Prostate gland (tissue), 2 donors: ENCODE results near the gene TAF4. TPM values are rescaled to one million over a fixed set of nuclear protein-coding genes. Genes with fewer than 3 reads are reported as not detected.

Experiments
- DNase-seq: peaks from one replicate; pipeline ENCODE4 v3.0.0-alpha.2; 2019; ENCODE audit warnings: low spot score
- H3K27ac ChIP-seq, 2 donors: fragments of 200-600 bp; sonication (generic); 2 replicates each; pipeline ENCODE4 v1.5.1; 2017 to 2019
- H3K27me3 ChIP-seq: fragments of 200-600 bp; sonication (generic); replicated peaks from 2 replicates; pipeline ENCODE4 v1.5.1; 2019; ENCODE audit not compliant: insufficient read depth
- H3K36me3 ChIP-seq, 2 donors: fragments of 200-600 bp; sonication (generic); 1 replicate in 1 of 2; 2 replicates in 1 of 2; pipeline versions ENCODE4 v1.5.1 to v1.8.1; 2017 to 2019
- H3K4me1 ChIP-seq: fragments of 200-600 bp; sonication (generic); replicated peaks from 2 replicates; pipeline ENCODE4 v1.5.1; 2019
- H3K4me3 ChIP-seq, 2 donors: fragments of 200-600 bp; sonication (generic); 2 replicates each; pipeline ENCODE4 v1.5.1; 2017 to 2019
- H3K9me3 ChIP-seq: fragments of 200-600 bp; sonication (generic); 2 replicates; pipeline ENCODE4 v1.5.1; 2017
- POLR2A ChIP-seq: fragments of 450-650 bp; IDR thresholded peaks from one replicate; pipeline ENCODE4 v1.6.1; 2016; ENCODE audit warnings: antibody characterized with exemption, mild to moderate bottlenecking
- POLR2AphosphoS5 ChIP-seq: sonication (generic); formaldehyde crosslinking; IDR thresholded peaks from one replicate; pipeline ENCODE4 v1.6.1; 2017; ENCODE audit warnings: antibody characterized with exemption
- WGBS: methylation state at CpG from one replicate; pipeline ENCODE4 v1.1.5; 2018; 5-methylcytosine and 5-hydroxymethylcytosine counted together
- intact Hi-C: fragments of 100-400 bp; cut with DNase I; formaldehyde crosslinking; loops from one replicate; pipeline ENCODE4 v1.14.2; 2022
- microRNA counts, 2 donors: library from miRNA; unstranded; fragments of <30 nt; microRNA quantifications; one replicate each; lab custom pipeline; 2016 to 2017
- microRNA-seq: library from miRNA; unstranded; fragments of <30 nt; microRNA quantifications from one replicate; pipeline ENCODE4, GENCODE V29; 2016
- small RNA-seq, 2 donors: library from RNA; depleted of rRNA; stranded (forward); fragments of <200 nt; gene quantifications; one replicate each; pipeline ENCODE3, GENCODE V24; 2016
- total RNA-seq, 2 donors: library from RNA; depleted of rRNA; stranded (reverse); fragments of >200 nt; gene quantifications; one replicate each; pipeline ENCODE4 v1.1.0, GENCODE V29; 2016
- TF ChIP-seq, protein P1 (sequence below), 4 experiments: fragments of 200-600 bp in 2 of 4; fragments of 450-650 bp in 2 of 4; sonication (generic) in 2 of 4; IDR thresholded peaks; 1 replicate in 3 of 4; 2 replicates in 1 of 4; pipeline ENCODE4 v1.5.1; 2016 to 2019; ENCODE audit warnings: antibody characterized with exemption in 4 of 4, mild to moderate bottlenecking in 2 of 4, moderate library complexity in 2 of 4

The TAF4 gene
- total RNA-seq, 2 donors from 2014 or later, result 19.9 to 57.1 TPM

GRCh38 chr20:61926796-61927192 lies 138.9 kb downstream of the TAF4 start:
- TF ChIP-seq POLR2AphosphoS5, result no peak
- no peak for TF ChIP-seq POLR2A
- WGBS, result 90% methylated on average over 23 of the region's 23 CpGs
- intact Hi-C loops, result no loop called here
- Histone ChIP-seq H3K4me1 (no peaks in the 10 kb centered on the region), H3K27me3 (peaks cover 3% of the 10 kb centered on the region), H3K4me3 (no peak overlapping the region), H3K27ac (no peak overlapping the region), H3K36me3 (no peaks in the 10 kb centered on the region), H3K9me3 (no peaks in the 10 kb centered on the region)
- DNase-seq, result no peak

- TF ChIP-seq POLR2A, result no peak
- TF ChIP-seq POLR2AphosphoS5, result no peak
- TF ChIP-seq, protein P1, sequence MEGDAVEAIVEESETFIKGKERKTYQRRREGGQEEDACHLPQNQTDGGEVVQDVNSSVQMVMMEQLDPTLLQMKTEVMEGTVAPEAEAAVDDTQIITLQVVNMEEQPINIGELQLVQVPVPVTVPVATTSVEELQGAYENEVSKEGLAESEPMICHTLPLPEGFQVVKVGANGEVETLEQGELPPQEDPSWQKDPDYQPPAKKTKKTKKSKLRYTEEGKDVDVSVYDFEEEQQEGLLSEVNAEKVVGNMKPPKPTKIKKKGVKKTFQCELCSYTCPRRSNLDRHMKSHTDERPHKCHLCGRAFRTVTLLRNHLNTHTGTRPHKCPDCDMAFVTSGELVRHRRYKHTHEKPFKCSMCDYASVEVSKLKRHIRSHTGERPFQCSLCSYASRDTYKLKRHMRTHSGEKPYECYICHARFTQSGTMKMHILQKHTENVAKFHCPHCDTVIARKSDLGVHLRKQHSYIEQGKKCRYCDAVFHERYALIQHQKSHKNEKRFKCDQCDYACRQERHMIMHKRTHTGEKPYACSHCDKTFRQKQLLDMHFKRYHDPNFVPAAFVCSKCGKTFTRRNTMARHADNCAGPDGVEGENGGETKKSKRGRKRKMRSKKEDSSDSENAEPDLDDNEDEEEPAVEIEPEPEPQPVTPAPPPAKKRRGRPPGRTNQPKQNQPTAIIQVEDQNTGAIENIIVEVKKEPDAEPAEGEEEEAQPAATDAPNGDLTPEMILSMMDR (IDR thresholded peaks at IDR 0.05), result no peak
- Histone ChIP-seq H3K27ac (no peak overlapping the region), H3K9me3 (no peaks in the 10 kb centered on the region), H3K36me3 (no peaks in the 10 kb centered on the region), H3K4me3 (no peak overlapping the region), H3K4me1 (no peaks in the 10 kb centered on the region), H3K27me3 (peaks cover 3% of the 10 kb centered on the region)
- DNase-seq, result no peak
- intact Hi-C loops, result no loop called here
- 83% methylated on average over 14 of the region's 14 CpGs for WGBS
Observed at GRCh38 chr20:61926253-61926613, 139.4 kb downstream of the TAF4 start.

GRCh38 chr20:61925555-61926252 lies 140.0 kb downstream of the TAF4 start:
- Histone ChIP-seq H3K36me3 (no peaks in the 10 kb centered on the region), H3K9me3 (no peaks in the 10 kb centered on the region), H3K4me1 (no peaks in the 10 kb centered on the region), H3K4me3 (no peak overlapping the region), H3K27me3 (peaks cover 3% of the 10 kb centered on the region), H3K27ac (no peak overlapping the region)
- intact Hi-C loops, result no loop called here
- TF ChIP-seq POLR2A (no peak), POLR2AphosphoS5 (no peak)
- TF ChIP-seq, protein P1 (IDR thresholded peaks at IDR 0.05), result no peak
- 74% methylated on average over 19 of the region's 21 CpGs for WGBS
- no peak for DNase-seq

DNA sequence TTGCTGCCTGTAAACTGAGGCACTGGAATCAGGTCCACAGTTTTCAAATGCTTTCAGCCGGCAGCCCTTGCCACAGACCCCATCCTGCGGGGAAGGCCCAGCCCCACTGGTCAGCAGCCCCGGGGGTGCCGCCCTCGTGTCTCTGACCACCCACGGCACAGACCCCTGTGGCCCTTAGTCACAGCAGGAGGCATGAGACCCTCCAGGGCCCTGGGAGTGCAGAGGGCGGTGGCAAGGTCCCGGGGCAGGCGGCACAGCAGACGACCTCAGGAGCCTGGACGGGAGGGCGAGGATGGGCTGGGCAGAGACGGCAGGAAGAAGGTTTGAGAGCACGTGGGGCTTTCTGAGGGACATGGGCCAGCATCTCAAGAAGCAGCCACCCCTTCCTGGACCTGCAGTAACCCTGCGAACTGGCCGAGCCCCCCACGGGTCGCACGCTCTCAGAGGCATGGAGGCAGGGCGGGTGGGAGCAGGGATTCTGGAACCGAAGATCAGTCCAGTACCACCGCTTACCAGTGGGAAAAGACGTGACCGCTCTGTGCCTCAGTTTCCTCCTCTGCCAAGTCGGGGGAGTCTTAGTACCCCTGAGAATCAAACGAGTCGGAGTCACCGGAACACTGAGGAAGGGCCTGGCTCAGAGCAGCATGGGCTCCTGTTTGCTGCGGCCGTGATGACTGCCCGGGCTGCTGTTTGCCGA lies 140.7 kb downstream of the TAF4 start:
- WGBS, result 83% methylated on average over 29 of the region's 32 CpGs
- no peak for DNase-seq
- no peaks in the 10 kb centered on the region for H3K9me3 ChIP-seq
- H3K36me3 ChIP-seq, result no peaks in the 10 kb centered on the region
- H3K27me3 ChIP-seq, result peaks cover 3% of the 10 kb centered on the region
- no peak overlapping the region for H3K27ac ChIP-seq
- no peak overlapping the region for H3K4me3 ChIP-seq
- TF ChIP-seq, protein P1 (IDR thresholded peaks at IDR 0.05), result no peak
- TF ChIP-seq POLR2AphosphoS5, result no peak
- TF ChIP-seq POLR2A, result no peak
- intact Hi-C loops, result no loop called here
- H3K4me1 ChIP-seq, result no peaks in the 10 kb centered on the region

MicroRNAs within 50 kb of the gene (microRNA counts, 767-probe panel; counts per million panel counts)
- microRNA hsa-miR-1257 (lab: Ali Mortazavi, UCI) (1,799 to 2,273 counts per million in 2 donors), microRNA hsa-miR-3195 (lab: Ali Mortazavi, UCI) (3,439 to 4,458 counts per million in 2 donors)

Small RNAs within 50 kb of the gene (microRNA-seq; reads per million reads assigned to microRNA genes)
- gene MIR1257 (not detected), gene MIR3195 (not detected)

Small RNAs within 50 kb of the gene (small RNA-seq; reads per million reads assigned to genes)
- 0 reads per million in 2 donors for gene MIR3195

Other genes with a start within 250 kb of the TAF4 start
- gene LSM14B, start 56.6 kb upstream of the TAF4 start, total RNA-seq, result 10 to 100 TPM; 39.7 to 87.1 TPM
- 100 to 1,000 TPM; 176 to 250 TPM for gene PSMA7, start 77.5 kb upstream of the TAF4 start, total RNA-seq
- gene SS18L1, start 77.9 kb upstream of the TAF4 start, total RNA-seq, result 10 to 100 TPM; 17.9 to 32.7 TPM
- gene MTG2, start 117.1 kb upstream of the TAF4 start, total RNA-seq, result 10 to 100 TPM; 40.0 to 53.0 TPM
- gene HRH3, start 154.4 kb upstream of the TAF4 start, total RNA-seq, result under 1 TPM; 0.18 to 0.51 TPM
- gene OSBPL2, start 172.6 kb upstream of the TAF4 start, total RNA-seq, result 10 to 100 TPM; 33.5 to 50.6 TPM
- gene ADRM1, start 237.1 kb upstream of the TAF4 start, total RNA-seq, result 100 to 1,000 TPM; 149 to 207 TPM